GM06990 (cell line): ENCODE measurements around the gene AGPAT2.

Source experiments
- DNase-seq: peaks from one replicate; pipeline ENCODE4 v3.0.0-alpha.2; 2011; ENCODE audit not compliant: insufficient read length; ENCODE audit errors: extremely low read depth
- H3K27me3 ChIP-seq: replicated peaks from 2 replicates; pipeline ENCODE4 v1.6.0; 2011; ENCODE audit warnings: low read length; ENCODE audit not compliant: control insufficient read depth, insufficient read depth
- H3K36me3 ChIP-seq: 2 replicates; pipeline ENCODE4 v1.5.1; 2011; ENCODE audit warnings: low read length; ENCODE audit not compliant: control insufficient read depth, insufficient read depth
- H3K4me3 ChIP-seq: replicated peaks from 2 replicates; pipeline ENCODE4 v1.5.1; 2011; ENCODE audit warnings: low read depth, mild to moderate bottlenecking, control low read depth, low read length
- TF ChIP-seq, protein P1 (sequence below): IDR thresholded peaks from 2 replicates; pipeline ENCODE4 v1.5.1; 2011; ENCODE audit warnings: low read length, control low read depth, mild to moderate bottlenecking, inconsistent platforms; ENCODE audit not compliant: insufficient read depth, poor library complexity, severe bottlenecking

AGPAT2 gene

DNA sequence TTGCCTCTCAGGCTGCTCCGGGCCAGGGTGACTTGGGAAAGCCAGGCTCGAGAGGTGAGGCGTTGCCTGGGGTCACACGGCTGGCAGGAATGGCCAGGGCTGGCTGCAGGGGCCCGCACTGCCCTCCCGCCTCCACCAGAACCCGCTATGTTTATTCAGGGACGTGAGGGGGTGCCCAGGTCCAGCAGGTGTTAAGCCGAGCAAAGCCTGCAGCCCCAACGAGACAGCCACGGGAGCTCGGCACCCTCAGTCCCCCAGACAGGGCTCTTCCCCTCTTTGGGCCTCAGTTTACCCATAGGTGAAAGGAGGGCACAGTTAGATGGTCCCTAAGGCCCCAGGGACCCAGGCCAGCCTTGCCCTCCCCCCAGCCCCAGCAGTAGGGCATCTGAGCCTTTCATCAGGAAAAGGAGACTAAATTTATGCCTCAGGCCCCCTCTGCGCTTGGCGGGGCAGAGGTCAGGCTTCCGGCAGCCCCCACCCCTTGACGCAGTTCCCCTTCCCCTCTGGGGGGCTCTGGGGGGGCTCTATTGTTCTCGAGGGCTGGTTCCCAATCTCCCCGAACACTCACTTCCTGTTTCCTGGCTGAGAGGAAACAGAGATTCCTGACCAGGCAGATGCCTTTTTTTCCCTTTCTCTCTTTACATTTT, 31.6 kb downstream of the AGPAT2 start:
- TF ChIP-seq, protein P1, sequence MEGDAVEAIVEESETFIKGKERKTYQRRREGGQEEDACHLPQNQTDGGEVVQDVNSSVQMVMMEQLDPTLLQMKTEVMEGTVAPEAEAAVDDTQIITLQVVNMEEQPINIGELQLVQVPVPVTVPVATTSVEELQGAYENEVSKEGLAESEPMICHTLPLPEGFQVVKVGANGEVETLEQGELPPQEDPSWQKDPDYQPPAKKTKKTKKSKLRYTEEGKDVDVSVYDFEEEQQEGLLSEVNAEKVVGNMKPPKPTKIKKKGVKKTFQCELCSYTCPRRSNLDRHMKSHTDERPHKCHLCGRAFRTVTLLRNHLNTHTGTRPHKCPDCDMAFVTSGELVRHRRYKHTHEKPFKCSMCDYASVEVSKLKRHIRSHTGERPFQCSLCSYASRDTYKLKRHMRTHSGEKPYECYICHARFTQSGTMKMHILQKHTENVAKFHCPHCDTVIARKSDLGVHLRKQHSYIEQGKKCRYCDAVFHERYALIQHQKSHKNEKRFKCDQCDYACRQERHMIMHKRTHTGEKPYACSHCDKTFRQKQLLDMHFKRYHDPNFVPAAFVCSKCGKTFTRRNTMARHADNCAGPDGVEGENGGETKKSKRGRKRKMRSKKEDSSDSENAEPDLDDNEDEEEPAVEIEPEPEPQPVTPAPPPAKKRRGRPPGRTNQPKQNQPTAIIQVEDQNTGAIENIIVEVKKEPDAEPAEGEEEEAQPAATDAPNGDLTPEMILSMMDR, result no peak
- Histone ChIP-seq H3K4me3 (no peak overlapping the region), H3K36me3 (no peaks in the 10 kb centered on the region), H3K27me3 (peaks cover 3% of the 10 kb centered on the region)
- DNase-seq, result no peak

GRCh38 chr9:136654820-136655535, 32.3 kb downstream of the AGPAT2 start:
- Histone ChIP-seq H3K36me3 (no peaks in the 10 kb centered on the region), H3K27me3 (peaks cover 3% of the 10 kb centered on the region)

GRCh38 chr9:136653323-136654079, 33.8 kb downstream of the AGPAT2 start:
- no peak for DNase-seq
- Histone ChIP-seq H3K27me3 (peaks cover 3% of the 10 kb centered on the region), H3K4me3 (no peak overlapping the region), H3K36me3 (no peaks in the 10 kb centered on the region)
- TF ChIP-seq, protein P1, result no peak

More at GRCh38 chr9:136654820-136655535, 32.3 kb downstream of the AGPAT2 start:
- no peak for DNase-seq
- no peak overlapping the region for H3K4me3 ChIP-seq
- TF ChIP-seq, protein P1, result no peak

DNA sequence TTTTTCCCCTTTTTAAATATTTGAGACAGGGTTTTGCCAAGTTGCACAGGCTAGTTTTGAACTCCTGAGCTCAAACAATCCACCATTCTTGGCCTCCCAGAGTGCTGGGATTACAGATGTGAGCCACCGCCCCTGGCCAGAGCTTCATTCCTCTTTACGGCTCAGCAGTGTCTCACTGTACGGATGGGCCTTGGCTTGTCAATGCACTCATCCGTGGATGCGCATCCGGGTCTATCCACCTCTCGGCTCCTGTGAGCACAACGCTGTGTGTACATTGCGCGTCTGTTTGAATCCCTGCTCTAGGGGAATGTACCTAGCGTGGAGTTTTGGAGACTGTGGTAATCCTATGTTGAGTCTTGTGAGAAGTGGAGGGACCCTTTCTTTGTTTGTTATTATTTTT, 35.4 kb downstream of the AGPAT2 start:
- no peak for DNase-seq
- H3K4me3 ChIP-seq, result no peak overlapping the region
- no peaks in the 10 kb centered on the region for H3K36me3 ChIP-seq
- TF ChIP-seq, protein P1, result no peak
- H3K27me3 ChIP-seq, result peaks cover 3% of the 10 kb centered on the region

DNA sequence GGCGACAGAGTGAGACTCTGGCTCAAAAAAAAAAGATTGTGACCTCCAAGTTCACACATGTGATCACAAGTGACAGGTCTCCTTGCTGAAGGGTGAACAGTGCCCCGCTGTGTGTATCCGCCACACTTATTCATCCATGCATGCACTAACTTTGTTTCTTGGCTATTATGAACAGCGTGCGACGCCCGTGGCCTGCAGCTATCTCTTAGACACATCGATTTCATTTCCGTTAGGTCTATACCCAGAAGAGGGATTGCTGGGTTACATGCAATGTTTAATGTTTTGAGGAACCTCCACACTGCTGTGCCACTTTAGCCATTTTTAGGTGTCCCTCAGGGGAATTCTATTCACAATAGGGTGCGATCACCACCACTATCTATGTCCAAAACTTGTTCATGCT, 36.6 kb downstream of the AGPAT2 start:
- H3K27me3 ChIP-seq, result peaks cover 3% of the 10 kb centered on the region
- no peak for DNase-seq
- H3K4me3 ChIP-seq, result no peak overlapping the region
- no peaks in the 10 kb centered on the region for H3K36me3 ChIP-seq
- TF ChIP-seq, protein P1, result no peak
